Jurkat, Clone E6-1 (cell line): ENCODE measurements around the gene ACADVL. TPM values are rescaled to one million over a fixed set of nuclear protein-coding genes. Genes with fewer than 3 reads are reported as not detected.
"Not testable (repeated sequence)": the region's sequence is repeated elsewhere in the genome, so short reads cannot be mapped to it uniquely, and the experiment has no call there.

Experiments
- DNase-seq: peaks from one replicate; pipeline ENCODE4 v3.0.0-alpha.2; 2011; ENCODE audit warnings: low read depth, low spot score
- H3K4me3 ChIP-seq: 2 replicates; pipeline ENCODE4 v1.5.1; 2011; ENCODE audit warnings: mild to moderate bottlenecking, low read length, control low read depth, moderate library complexity
- polyA plus RNA-seq: library from polyadenylated mRNA; unstranded; fragments of >200 nt; gene quantifications from one replicate; pipeline ENCODE4 v1.2.1, GENCODE V29; 2012; ENCODE audit warnings: missing spikeins; ENCODE audit not compliant: insufficient read length, insufficient read depth

Gene ACADVL
- 423 TPM for polyA plus RNA-seq

GRCh38 chr17:7219812-7220592 lies at the start of gene ACADVL, which contains the start of gene DLG4:
TSS of gene ACADVL (plus strand) at chr17:7219938. CDS start at chr17:7219985, 47 bp downstream.
TSS of gene DLG4 (minus strand) at chr17:7219836.
- DNase-seq: no peak
- peak within 1 kb of the TSS; percentile 85 for H3K4me3 ChIP-seq

- not testable (repeated sequence) for DNase-seq, H3K4me3 ChIP-seq
These were observed 47.1 kb upstream of the ACADVL start for GRCh38 chr17:7172522-7173191.

- no peak for DNase-seq
- H3K4me3 ChIP-seq: no peak overlapping the region
These were observed 45.8 kb upstream of the ACADVL start for GRCh38 chr17:7173687-7174602.

GRCh38 chr17:7174603-7175326 lies 45.0 kb upstream of the ACADVL start:
- DNase-seq: no peak
- H3K4me3 ChIP-seq: no peak overlapping the region

GRCh38 chr17:7175330-7175733 lies 44.4 kb upstream of the ACADVL start:
- DNase-seq: no peak
- H3K4me3 ChIP-seq: no peak overlapping the region

GRCh38 chr17:7176107-7176840 lies 43.5 kb upstream of the ACADVL start:
- DNase-seq: no peak
- no peak overlapping the region for H3K4me3 ChIP-seq

- DNase-seq: no peak
- no peak overlapping the region for H3K4me3 ChIP-seq
These were observed 42.9 kb upstream of the ACADVL start for GRCh38 chr17:7176841-7177190.

GRCh38 chr17:7177191-7177953 lies 42.4 kb upstream of the ACADVL start:
- H3K4me3 ChIP-seq: peak overlapping the region; percentile 57

GRCh38 chr17:7177954-7178477 lies 41.7 kb upstream of the ACADVL start:
- no peak for DNase-seq
- peak overlapping the region; percentile 57 for H3K4me3 ChIP-seq

More at GRCh38 chr17:7177191-7177953, 42.4 kb upstream of the ACADVL start:
- DNase-seq: peak; percentile 50

GRCh38 chr17:7178973-7179316 lies 40.8 kb upstream of the ACADVL start:
- H3K4me3 ChIP-seq: no peak overlapping the region
- no peak for DNase-seq

GRCh38 chr17:7179317-7180254 lies 40.2 kb upstream of the ACADVL start, which contains the start of gene ASGR1:
TSS of gene ASGR1 (minus strand) at chr17:7179370. CDS start at chr17:7178563, 807 bp downstream.
- peak within 1 kb of the TSS; percentile 57 for H3K4me3 ChIP-seq

GRCh38 chr17:7182101-7182500 lies 37.6 kb upstream of the ACADVL start:
- H3K4me3 ChIP-seq, DNase-seq: not testable (repeated sequence)

More at GRCh38 chr17:7179317-7180254, 40.2 kb upstream of the ACADVL start, which contains the start of gene ASGR1:
- no peak for DNase-seq

GRCh38 chr17:7183433-7184090 lies 36.2 kb upstream of the ACADVL start:
- no peak for DNase-seq
- no peak overlapping the region for H3K4me3 ChIP-seq

GRCh38 chr17:7184091-7184488 lies 35.6 kb upstream of the ACADVL start:
- H3K4me3 ChIP-seq: no peak overlapping the region
- DNase-seq: no peak

GRCh38 chr17:7184647-7185046 lies 35.1 kb upstream of the ACADVL start:
- DNase-seq: no peak
- H3K4me3 ChIP-seq: no peak overlapping the region

GRCh38 chr17:7186241-7186640 lies 33.5 kb upstream of the ACADVL start:
- H3K4me3 ChIP-seq: no peak overlapping the region
- no peak for DNase-seq
